Esophagus muscularis mucosa (tissue), 4 donors: Measurements from ENCODE around the gene WDR38.

Experiments
- EP300 ChIP-seq: sonication (generic); formaldehyde crosslinking; IDR thresholded peaks from one replicate; pipeline ENCODE4 v1.6.1; 2017; ENCODE audit warnings: antibody characterized with exemption
- POLR2A ChIP-seq: fragments of 450-650 bp; IDR thresholded peaks from one replicate; pipeline ENCODE4 v1.6.1; 2017; ENCODE audit warnings: antibody characterized with exemption, moderate library complexity, mild to moderate bottlenecking, low read depth
- POLR2AphosphoS5 ChIP-seq, 2 donors: sonication (generic); formaldehyde crosslinking; IDR thresholded peaks; one replicate each; pipeline ENCODE4 v1.6.1; 2017; ENCODE audit warnings: antibody characterized with exemption in 2 of 2
- TF ChIP-seq, protein P1 (sequence below), 3 experiments: fragments of 200-600 bp in 2 of 3; fragments of 450-650 bp in 1 of 3; sonication (generic) in 2 of 3; IDR thresholded peaks; one replicate each; pipeline ENCODE4 v1.5.1; 2017 to 2019; ENCODE audit warnings: antibody characterized with exemption in 3 of 3, mild to moderate bottlenecking in 2 of 3, moderate library complexity in 1 of 3

DNA sequence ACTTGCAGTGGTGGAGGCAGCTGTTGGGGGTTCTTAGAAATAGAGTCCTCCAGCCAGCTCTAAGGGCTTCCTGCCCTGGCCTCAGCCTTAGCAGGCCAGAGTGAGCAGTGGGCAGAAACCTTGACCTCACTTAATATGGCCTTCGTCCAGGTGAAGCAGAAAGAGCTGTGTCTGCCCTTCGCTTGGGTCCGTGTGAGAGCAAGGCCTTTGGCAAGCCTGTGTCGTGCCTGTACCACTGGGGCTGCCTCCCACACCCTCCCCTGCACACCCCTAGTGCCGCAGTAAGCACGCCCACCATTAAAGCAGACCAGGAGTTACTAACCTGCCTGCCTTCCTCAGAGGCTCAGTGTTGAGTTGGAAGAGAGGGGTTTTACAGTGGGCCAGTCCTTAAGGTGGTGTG lies 22.2 kb downstream of the WDR38 start:
- TF ChIP-seq, protein P1, sequence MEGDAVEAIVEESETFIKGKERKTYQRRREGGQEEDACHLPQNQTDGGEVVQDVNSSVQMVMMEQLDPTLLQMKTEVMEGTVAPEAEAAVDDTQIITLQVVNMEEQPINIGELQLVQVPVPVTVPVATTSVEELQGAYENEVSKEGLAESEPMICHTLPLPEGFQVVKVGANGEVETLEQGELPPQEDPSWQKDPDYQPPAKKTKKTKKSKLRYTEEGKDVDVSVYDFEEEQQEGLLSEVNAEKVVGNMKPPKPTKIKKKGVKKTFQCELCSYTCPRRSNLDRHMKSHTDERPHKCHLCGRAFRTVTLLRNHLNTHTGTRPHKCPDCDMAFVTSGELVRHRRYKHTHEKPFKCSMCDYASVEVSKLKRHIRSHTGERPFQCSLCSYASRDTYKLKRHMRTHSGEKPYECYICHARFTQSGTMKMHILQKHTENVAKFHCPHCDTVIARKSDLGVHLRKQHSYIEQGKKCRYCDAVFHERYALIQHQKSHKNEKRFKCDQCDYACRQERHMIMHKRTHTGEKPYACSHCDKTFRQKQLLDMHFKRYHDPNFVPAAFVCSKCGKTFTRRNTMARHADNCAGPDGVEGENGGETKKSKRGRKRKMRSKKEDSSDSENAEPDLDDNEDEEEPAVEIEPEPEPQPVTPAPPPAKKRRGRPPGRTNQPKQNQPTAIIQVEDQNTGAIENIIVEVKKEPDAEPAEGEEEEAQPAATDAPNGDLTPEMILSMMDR (IDR thresholded peaks at IDR 0.05): no peak
- TF ChIP-seq POLR2AphosphoS5 (IDR thresholded peaks at IDR 0.05) (no peak), POLR2A (no peak), EP300 (no peak)
